DMS53 treated with DMSO at 0.1 percent for 48 hours (cell line): ENCODE measurements around the gene LBHD2.

ENCODE experiments used
- DNase-seq: peaks from one replicate; lab custom pipeline; 2025; ENCODE audit not compliant: unreplicated experiment; lab: John Stamatoyannopoulos, UW

Gene LBHD2

DNA sequence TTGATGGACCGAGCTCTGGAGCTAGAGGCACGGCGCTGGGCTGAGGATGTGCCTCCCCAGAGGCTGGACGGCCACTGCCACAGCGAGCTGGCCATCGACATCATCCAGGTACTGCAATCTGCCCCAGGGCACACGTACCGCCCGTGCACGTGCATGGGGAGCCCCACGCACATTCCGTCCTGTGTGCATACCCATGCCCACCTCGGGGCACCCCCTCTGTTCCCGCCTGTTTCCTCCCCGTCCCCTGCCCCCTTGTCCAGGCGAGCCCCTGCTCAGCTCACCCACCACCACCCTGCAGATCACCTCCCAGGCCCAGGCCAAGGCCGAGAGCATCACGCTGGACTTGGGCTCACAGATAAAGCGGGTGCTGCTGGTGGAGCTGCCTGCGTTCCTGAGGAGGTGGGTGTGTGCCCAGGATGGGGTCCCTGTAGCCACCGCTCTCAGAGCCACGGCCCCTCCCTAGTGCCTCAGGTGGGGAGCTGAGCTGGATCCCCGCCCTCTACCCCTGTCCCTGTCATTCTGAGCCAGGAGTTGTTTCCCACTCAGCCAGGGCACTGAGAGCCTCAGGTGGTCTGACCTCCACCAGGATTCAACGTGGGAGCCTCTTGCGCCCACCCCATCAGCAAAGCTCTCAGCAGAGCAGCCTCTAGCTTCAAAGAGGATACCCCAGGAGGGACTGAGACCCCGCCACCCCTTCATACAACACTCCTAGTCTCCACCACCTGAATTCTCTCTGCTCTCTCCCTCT lies 46.2 kb downstream of the LBHD2 start:
- DNase-seq: no peak

DNA sequence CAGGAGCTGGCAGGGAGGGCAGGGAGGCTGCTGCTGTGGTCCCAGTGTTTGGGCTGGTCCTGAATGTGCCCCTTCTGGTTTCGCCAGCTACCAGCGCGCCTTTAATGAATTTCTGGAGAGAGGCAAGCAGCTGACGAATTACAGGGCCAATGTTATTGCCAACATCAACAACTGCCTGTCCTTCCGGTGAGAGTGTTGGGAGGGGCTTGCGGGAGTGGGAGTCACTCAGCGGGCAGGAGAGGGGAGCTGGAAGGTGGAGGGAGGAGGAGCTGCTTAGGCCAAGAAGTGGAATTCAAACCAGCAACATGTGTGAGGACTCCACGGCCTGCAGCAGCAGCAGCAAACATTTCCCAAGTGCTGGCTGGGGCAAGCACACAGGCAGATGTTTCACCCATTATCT lies 47.0 kb downstream of the LBHD2 start:
- DNase-seq: no peak

DNA sequence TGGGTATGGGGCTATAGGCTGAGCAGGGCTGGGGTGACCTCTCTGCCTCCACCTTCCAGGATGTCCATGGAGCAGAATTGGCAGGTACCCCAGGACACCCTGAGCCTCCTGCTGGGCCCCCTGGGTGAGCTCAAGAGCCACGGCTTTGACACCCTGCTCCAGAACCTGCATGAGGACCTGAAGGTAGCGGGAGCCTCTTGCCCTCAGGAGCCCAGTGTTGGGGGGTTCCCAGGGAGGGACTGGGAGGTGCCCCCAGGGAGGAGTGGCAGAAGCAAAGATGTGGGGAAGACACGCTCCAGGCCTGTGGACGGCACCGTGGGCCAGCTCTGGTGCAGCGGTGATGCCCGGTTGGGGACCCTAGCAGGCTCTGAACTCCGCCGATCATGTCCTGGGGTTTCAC lies 47.6 kb downstream of the LBHD2 start:
- DNase-seq: no peak

DNA sequence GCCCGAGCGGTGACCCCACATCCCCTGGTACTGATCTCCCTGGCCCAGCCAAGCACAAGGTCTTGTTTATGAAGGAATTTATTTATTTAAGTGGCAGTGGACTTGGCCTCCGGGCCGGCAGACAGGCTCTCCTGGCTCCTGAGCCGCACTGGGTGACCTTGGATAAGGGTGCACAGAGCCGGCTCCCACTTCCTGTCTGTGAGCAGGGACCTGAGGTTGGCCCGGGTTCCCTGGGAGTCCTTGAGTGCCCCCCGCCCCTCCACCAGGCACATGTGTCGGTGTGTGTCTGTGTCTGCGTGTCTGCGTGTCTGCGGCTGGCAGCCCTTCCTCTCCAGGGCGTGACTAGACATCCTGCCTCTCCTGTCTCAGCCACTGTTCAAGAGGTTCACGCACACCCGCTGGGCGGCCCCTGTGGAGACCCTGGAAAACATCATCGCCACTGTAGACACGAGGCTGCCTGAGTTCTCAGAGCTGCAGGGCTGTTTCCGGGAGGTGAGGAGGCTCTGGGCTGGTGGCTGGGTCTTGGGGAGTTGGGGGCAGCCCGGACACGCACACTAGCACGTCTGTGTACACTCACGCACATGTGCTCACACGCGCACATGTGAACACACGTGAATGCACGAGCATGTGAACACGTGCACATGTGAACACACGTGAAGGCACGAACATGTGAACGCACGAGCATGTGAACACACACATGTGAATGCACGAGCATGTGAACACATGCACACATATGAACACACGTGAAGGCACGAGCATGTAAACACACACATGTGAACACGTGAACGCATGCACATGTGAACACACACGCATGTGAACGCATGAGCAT lies 48.6 kb downstream of the LBHD2 start:
- no peak for DNase-seq

DNA sequence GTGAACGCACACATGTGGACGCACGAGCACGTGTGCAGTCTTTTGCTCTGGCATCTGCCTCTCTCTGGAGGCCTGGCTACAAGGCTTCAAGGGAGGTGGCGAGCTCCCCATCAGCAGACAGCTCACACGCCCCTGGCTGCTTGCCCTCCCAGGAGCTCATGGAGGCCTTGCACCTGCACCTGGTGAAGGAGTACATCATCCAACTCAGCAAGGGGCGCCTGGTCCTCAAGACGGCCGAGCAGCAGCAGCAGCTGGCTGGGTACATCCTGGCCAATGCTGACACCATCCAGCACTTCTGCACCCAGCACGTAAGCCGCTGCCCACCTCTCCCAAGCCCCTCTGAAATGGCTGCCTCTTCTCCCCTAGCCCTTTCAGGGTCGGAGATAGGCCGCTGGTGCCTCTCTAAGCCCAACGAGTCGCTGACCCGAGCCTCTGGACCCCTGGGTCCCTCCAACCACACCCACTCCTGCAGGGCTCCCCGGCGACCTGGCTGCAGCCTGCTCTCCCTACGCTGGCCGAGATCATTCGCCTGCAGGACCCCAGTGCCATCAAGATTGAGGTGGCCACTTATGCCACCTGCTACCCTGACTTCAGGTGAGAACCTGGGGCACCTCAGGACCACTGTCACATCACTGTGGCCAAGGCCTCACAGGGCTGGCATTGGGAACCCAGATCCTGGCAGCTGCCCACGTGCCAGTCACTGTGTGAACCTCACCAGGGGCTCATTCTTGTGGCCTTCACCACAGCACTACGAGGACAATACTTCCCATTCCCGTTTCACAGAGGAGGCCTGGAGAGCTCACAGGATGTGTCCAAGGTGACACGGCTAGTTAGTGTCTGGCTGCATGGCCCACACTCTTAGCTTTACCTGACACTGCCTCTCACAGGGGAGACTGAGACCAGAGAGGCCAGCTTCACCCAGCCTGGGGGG lies 49.5 kb downstream of the LBHD2 start:
- DNase-seq: no peak

DNA sequence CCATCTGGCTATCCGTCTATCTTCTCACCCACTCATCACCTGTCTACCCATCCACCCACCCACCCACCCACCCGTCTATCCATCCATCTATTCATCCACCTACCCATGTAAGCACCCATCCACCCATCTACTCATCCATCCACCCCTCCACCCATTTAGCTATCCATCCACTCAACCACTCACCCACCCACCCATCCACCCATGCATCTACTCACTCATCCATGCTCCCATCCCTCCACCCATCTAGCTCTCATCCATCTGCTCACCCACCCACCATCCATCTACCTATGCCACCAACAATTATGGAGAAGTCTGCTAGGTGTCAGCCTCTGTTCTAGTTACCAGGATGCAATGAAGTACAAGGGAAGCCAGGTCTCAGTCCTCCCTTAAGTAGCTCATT lies 50.4 kb downstream of the LBHD2 start:
- DNase-seq: no peak

DNA sequence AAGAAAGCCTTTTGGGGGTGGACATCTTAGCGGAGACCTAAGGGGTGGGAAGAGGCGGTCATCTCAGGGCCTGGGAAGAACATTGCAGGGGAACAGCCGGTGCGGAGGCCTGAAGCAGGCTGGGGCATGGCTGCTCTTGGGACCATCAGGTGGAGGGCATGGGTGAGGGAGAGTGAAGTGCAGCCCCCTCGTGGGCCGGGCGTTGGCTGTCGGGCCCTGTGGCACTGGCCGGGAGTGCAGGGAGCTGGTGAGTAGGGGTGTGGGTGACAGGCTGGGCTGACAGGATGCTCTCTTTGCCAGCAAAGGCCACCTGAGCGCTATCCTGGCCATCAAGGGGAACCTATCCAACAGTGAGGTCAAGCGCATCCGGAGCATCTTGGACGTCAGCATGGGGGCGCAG lies 50.9 kb downstream of the LBHD2 start:
- DNase-seq: no peak

DNA sequence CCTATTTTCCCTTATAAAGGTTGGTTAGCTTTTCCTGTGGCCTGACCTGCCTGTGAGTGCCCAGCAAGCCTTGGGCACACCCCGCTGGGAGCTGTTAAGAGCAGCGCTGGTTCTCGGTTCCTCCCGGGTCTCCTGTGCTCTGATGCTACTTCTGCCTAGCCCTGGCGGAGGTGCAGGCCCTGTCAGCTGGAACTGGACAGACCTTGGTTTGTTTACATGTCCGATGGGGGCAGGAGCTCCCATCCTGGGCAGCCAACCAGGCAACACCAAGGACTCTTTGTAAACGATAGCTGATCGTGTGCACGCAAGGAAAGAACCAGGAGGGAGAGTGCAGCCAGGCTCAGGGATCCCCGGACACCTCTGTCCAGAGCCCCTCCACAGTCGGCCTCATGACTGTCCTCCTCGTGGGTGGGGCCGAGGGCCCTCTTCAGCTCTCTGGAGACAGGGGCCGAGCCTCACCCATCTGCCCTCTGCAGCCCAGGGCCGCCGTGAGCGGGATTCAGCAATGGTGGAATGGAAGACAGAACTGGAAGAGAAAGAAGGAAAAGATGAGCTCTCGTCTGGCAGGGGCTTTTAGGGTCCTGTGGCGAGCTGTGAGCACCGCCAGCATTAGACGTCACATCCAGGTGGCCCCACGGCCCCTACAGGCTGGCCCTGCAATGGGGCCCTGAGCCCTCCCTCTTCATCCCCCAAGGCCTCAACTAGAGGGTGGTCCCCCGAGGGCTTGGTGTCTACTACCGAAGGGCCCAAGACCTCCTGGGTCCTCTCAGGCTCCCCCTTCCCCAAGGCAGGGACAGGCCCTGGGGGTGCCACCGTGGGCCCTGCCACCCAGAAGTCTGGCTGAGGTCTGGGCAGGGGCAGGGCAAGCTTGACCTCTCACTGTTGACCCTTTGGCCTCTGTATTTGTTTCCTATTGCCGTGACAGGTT lies 51.6 kb downstream of the LBHD2 start:
- DNase-seq: no peak

DNA sequence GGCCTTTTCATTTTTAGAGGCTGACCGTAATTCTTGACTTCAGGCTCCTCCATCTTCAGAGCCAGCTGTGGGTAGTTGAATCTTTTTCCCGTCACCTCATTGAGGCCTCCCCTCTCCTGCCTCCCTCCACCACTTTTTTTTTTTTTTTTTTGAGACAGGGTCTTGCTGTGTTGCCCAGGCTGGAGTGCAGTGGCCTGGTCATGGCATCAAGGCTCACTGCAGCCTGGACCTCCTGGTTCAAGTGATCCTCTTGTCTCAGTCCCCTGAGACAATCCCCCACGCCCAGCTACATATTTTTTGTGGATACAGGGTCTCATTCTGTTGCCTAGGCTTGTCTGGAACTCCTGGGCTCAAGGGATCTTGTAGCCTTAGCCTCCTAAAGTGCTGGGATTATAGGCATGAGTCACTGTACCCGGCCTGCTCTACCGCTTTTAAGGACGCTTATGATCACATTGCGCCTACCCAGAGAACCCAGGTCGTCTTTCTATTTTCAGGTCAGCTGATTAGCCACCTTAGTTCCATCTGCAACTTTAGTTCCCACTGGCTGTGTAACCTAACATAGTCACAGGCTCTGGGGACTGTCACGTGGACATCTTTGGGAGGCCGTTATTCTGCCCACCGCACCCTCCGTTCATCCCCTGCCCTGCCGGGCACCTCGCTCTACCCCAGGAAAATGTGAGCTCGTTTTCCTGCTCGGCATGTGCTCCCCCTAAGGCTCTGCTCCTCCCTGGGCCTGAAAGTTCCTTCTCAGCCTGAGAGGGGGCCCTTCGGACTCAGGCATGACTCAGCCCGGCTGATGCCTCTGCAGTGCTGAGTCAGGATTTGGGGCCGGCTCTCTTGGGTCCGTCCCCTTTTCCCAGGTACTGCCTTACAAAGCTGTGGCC lies 52.6 kb downstream of the LBHD2 start:
- DNase-seq: no peak

DNA sequence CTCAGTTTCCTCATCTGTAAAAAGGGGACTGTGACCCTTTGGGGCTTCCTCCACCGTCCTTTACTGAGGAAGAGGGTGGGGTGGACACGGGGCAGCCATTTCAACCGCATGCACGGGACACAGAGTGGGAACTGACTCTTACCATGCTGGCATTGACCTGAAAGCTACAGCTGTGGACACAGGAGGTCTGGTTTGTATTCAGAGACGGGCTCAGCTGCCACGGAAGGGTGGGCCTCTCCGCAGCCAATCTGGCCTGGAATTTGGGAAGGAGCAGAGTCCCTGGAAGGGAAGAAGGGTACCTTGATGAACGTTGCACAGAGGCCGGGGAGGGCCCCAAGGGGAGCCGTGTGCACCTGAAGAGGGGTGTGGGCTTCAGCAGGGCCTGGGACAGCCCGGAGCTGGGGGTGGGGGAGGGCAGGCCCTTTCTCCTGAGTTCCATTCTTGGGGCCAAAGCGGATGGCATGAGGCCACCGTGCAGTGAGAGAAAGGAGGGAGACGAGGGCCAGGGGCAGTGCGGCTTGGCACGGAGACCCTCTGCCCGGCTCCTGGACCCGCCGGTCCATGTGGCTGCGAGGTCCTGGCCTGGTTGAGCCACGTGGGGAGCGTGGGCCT lies 53.8 kb downstream of the LBHD2 start:
- DNase-seq: no peak

DNA sequence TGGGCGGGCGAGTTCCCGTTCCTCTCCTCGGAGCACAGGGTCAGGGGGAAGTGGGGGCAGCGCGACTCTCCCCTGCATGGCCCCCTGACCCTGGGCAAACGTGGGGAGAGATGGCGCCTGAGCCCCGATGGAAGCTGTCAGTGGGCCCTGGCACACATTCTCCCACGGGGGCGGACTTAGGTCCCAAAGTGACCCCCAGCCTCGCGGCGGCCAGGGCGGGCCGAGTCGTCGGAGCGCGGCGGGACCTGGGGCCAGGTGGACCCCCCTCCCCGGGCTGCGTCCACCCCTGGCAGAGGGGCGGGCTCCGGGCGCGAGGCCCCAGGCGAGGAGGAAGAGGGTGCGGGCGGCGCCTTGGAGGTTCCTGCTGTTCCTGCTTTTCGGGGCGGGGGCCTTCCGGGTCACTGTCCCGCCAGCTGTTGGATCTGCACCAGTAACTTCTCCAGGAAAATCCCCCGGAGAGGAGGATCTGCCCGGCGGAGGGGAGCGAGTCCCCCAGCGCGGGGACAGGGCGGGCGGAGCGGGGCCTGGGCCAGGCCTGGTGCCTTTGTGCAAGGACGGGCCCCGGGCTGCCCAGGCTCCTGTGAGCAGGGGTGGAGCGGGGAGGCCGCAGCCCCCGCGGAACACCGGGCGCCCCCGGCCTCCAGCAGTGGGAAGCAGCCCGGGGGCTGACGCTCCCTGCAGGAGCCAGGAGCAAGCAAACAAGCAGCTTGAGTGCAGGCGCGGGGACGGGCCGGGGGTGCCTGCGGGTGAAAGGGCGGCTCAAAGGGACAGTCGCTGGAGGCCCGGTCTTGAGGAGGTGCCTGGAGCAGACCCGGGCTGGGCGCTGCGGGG lies 54.5 kb downstream of the LBHD2 start:
- DNase-seq: no peak

DNA sequence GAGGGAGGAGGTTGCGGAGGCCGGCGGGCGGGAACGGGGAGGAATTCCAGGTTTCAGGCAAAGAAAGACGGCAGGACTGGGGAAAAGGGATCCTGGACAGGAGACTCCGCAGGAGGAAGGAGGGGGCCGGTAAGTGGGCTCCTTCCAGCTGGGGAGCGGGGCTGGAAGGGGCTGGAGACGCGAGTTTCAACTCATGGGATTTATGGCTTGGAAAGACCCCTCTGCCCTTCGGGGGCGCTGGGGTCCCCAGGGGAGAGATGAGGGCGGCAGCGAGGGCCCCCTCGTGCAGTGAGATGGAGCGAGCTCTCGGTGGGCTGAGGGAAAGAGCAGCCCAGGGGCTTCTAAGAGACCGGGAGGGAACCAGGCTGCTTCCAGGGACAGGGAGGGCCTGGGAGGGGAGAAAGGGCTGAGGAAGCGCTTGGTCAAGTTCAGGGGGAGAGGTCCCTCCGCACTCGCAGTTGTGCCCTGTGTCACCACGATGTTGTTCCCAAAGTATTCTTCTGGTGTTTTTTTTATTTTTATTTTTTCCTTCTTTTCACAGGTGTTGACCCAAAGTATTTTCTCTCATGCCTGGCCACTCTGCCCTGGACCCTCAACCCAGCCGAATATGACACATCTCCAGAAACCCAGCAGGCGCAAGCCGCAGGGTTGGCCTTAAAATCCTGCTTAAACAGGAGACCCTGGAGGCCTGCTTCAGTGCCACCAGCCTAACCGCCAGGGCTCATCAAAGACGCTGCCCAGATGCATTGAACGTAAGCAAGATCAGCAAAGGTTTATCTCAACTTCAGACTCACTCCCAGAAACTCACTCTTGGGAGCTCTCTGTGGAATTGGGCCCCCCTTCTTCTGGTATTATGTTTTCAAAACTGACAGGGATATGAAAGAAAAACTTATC lies 55.4 kb downstream of the LBHD2 start:
- no peak for DNase-seq
